ENCODE measurements around the gene SKOR1. TPM values are rescaled to one million over a fixed set of nuclear protein-coding genes. Genes with fewer than 3 reads are reported as not detected.
A peak's percentile ranks its signal among the peaks of the same experiment; 100 is the strongest.

SKOR1 gene
- total and polyA plus RNA-seq, 2 of the 8 experiments (the other 6 are each of a cell fraction or from before 2014, with no cell fraction given), result 0.03 to 0.11 TPM

DNA sequence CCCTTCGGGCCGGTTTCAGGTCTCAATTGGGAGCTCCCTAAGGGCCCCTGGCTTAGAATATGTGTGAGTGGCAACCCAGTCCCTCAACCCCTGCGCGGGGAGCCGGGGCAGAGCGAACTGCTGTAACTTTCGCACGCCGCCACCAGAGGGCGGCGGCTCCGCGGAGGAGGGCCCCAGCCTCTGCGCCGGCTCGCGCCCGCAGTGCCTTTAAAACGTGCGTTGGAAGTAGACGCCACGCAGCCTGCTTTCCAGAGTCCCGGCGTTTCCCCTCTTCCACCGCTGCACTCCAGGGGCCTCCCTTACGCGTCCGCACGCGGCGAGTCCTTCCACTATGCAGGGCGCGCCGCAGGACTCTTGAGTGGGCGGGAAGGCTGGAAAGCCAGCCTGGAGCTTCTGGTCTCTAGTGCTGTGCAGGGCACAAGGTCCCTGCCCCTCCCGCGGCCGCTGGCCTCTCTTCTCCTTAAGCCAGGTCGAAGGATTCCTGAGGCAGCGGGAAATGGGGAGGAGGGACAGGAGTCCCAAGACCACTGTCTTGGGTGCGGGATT, 38.2 kb downstream of the SKOR1 start (continued):
- no peak for TF ChIP-seq EP300 (IDR thresholded peaks at IDR 0.05; ENCODE audit: borderline replicate concordance in 1 of 2, low read depth in 2 of 2, low read length in 2 of 2)
- no peak for TF ChIP-seq POU5F1 (IDR thresholded peaks at IDR 0.05; ENCODE audit: low read depth, low read length)
- peak; percentile 68 for TF ChIP-seq KDM4A (IDR thresholded peaks at IDR 0.05; ENCODE audit: low read depth, low read length, severe bottlenecking)
- no peak; a peak in 1 of 4 replicates for TF ChIP-seq SIN3A (conservative IDR thresholded peaks at IDR 0.05 in 1 of 2, IDR thresholded peaks at IDR 0.05 in 1 of 2; ENCODE audit: low read depth in 1 of 2, low read length in 2 of 2)
- TF ChIP-seq SP1 (IDR thresholded peaks at IDR 0.05; ENCODE audit: low read depth, low read length), result no peak
- TF ChIP-seq RBBP5 (IDR thresholded peaks at IDR 0.05; ENCODE audit: borderline replicate concordance, low read depth, low read length), result peak; percentile 86; the same call in 1 of the 2 replicates
- TF ChIP-seq KDM1A (IDR thresholded peaks at IDR 0.05; ENCODE audit: borderline replicate concordance, low read length), result peak; percentile 40; the same call in 1 of the 2 replicates
- no peak for TF ChIP-seq POLR2AphosphoS5 (IDR thresholded peaks at IDR 0.05; ENCODE audit: low read depth, low read length)
- TF ChIP-seq SUZ12 (IDR thresholded peaks at IDR 0.05; ENCODE audit: low read length), result no peak
- no peak for TF ChIP-seq GTF2F1 (IDR thresholded peaks at IDR 0.05; ENCODE audit: borderline replicate concordance, low read depth, low read length)
- peak; percentile 80 for TF ChIP-seq ASH2L (IDR thresholded peaks at IDR 0.05; ENCODE audit: low read length)
- TF ChIP-seq TAF7 (optimal IDR thresholded peaks at IDR 0.05; ENCODE audit: borderline replicate concordance, low read depth, low read length), result no peak
- TF ChIP-seq ZNF274 (IDR thresholded peaks at IDR 0.05; ENCODE audit: borderline replicate concordance, extremely low read depth, low read length), result no peak
- TF ChIP-seq EGR1 (IDR thresholded peaks at IDR 0.05; ENCODE audit: borderline replicate concordance, low read depth, low read length), result 0 out of 2 replicates have a peak, but pooled peaks have one; percentile 38
- TF ChIP-seq, protein P1, sequence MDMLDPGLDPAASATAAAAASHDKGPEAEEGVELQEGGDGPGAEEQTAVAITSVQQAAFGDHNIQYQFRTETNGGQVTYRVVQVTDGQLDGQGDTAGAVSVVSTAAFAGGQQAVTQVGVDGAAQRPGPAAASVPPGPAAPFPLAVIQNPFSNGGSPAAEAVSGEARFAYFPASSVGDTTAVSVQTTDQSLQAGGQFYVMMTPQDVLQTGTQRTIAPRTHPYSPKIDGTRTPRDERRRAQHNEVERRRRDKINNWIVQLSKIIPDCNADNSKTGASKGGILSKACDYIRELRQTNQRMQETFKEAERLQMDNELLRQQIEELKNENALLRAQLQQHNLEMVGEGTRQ (IDR thresholded peaks at IDR 0.05; ENCODE audit: low read length), result no peak
